Caco-2 (cell line): ENCODE results near the gene TRAPPC10. TPM values are rescaled to one million over a fixed set of nuclear protein-coding genes. Genes with fewer than 3 reads are reported as not detected.
A peak's percentile ranks its signal among the peaks of the same experiment; 100 is the strongest.

Source experiments
- BruUV-seq: library from RNA; stranded (reverse); fragments of 400-500 nt; replicated peaks from 2 replicates; lab custom pipeline; 2021; lab: Mats Ljungman, UMichigan
- CTCF ChIA-PET: fragments of 300-600 bp; sonication (Branson Sonifier 250); formaldehyde crosslinking; loops from one replicate; lab custom pipeline; 2022; ENCODE audit warnings: antibody characterized with exemption; lab: Charles Lee
- POLR2A ChIA-PET: fragments of 300-600 bp; sonication (Branson Sonifier 250); formaldehyde crosslinking; loops from one replicate; lab custom pipeline; 2022; ENCODE audit warnings: antibody characterized with exemption; lab: Charles Lee
- DNase-seq, 2 experiments: peaks; one replicate each; pipeline versions ENCODE4 v3.0.0 to v3.0.0-alpha.2; 2020 to 2022
- H3K27me3 ChIP-seq: replicated peaks from 2 replicates; pipeline ENCODE4 v1.6.0; 2011; ENCODE audit warnings: low read length; ENCODE audit not compliant: control insufficient read depth, insufficient read depth
- H3K36me3 ChIP-seq: 2 replicates; pipeline ENCODE4 v1.5.1; 2011; ENCODE audit warnings: low read length; ENCODE audit not compliant: control insufficient read depth, insufficient read depth
- H3K4me1 ChIP-seq: fragments of 250-450 bp; sonication (Bioruptor Pico); 2 replicates; pipeline ENCODE4 v1.5.1; 2020; ENCODE audit warnings: mild to moderate bottlenecking
- H3K4me3 ChIP-seq: 2 replicates; pipeline ENCODE4 v1.5.1; 2011; ENCODE audit warnings: low read depth, mild to moderate bottlenecking, control low read depth, low read length
- H3K9me3 ChIP-seq: fragments of 250-450 bp; sonication (Bioruptor Pico); 2 replicates; pipeline ENCODE4 v1.5.1; 2020; ENCODE audit warnings: mild to moderate bottlenecking, moderate library complexity
- H3K27ac Mint-ChIP-seq: one replicate; pipeline ENCODE4 v1.8.0; 2022; ENCODE audit warnings: mixed read lengths; ENCODE audit not compliant: unreplicated experiment
- H3K27me3 Mint-ChIP-seq: one replicate; pipeline ENCODE4 v1.8.0; 2022; ENCODE audit warnings: mixed read lengths; ENCODE audit not compliant: insufficient read depth, unreplicated experiment
- H3K36me3 Mint-ChIP-seq: one replicate; pipeline ENCODE4 v1.8.0; 2022; ENCODE audit warnings: mild to moderate bottlenecking, mixed read lengths; ENCODE audit not compliant: insufficient read depth, unreplicated experiment
- H3K4me1 Mint-ChIP-seq: one replicate; pipeline ENCODE4 v1.8.0; 2022; ENCODE audit warnings: low read depth, mixed read lengths; ENCODE audit not compliant: unreplicated experiment
- H3K4me3 Mint-ChIP-seq: one replicate; pipeline ENCODE4 v1.8.0; 2022; ENCODE audit warnings: mild to moderate bottlenecking, moderate library complexity, mixed read lengths; ENCODE audit not compliant: unreplicated experiment
- H3K9me3 Mint-ChIP-seq: one replicate; pipeline ENCODE4 v1.8.0; 2022; ENCODE audit warnings: mixed read lengths; ENCODE audit not compliant: unreplicated experiment
- CTCF ChIP-seq, 2 experiments: fragments of 200-600 bp in 1 of 2; IDR thresholded peaks; 1 replicate in 1 of 2; 2 replicates in 1 of 2; pipeline versions ENCODE4 v1.5.1 to v1.8.0; 2011 to 2022; ENCODE audit warnings: antibody characterized with exemption in 1 of 2, control low read depth in 1 of 2, inconsistent platforms in 1 of 2, low read depth in 1 of 2, low read length in 1 of 2, mild to moderate bottlenecking in 1 of 2, moderate library complexity in 1 of 2; ENCODE audit not compliant: insufficient read depth in 1 of 2, severe bottlenecking in 1 of 2, unreplicated experiment in 1 of 2
- intact Hi-C: fragments of 100-400 bp; cut with micrococcal nuclease; formaldehyde crosslinking; loops from one replicate; pipeline ENCODE4 v1.10.0; 2022; ENCODE audit not compliant: unreplicated experiment
- total RNA-seq: library from RNA; stranded (reverse); gene quantifications from 2 replicates; pipeline ENCODE4 v1.2.3, GENCODE V29; 2022

TRAPPC10 gene
- total RNA-seq, 1 experiment from 2014 or later: 43.4 TPM

- Histone ChIP-seq H3K4me1 (no peaks in the 10 kb centered on the region; the same call in 1 of the 2 replicates), H3K36me3 (no peaks in the 10 kb centered on the region), H3K9me3 (no peaks in the 10 kb centered on the region), H3K27me3 (no peaks in the 10 kb centered on the region), H3K4me3 (no peak overlapping the region)
- Mint-ChIP-seq H3K4me1 (no peaks in the 10 kb centered on the region), H3K4me3 (no peak overlapping the region), H3K27me3 (no peaks in the 10 kb centered on the region), H3K36me3 (peaks cover 5% of the 10 kb centered on the region), H3K9me3 (no peaks in the 10 kb centered on the region), H3K27ac (no peak overlapping the region)
- BruUV-seq: no TSS peak
- no peak for TF ChIP-seq CTCF (IDR thresholded peaks at IDR 0.05; ENCODE audit: insufficient read depth in 1 of 2, low read depth in 1 of 2, low read length in 1 of 2, severe bottlenecking in 1 of 2, unreplicated experiment in 1 of 2)
- ChIA-PET POLR2A (no interaction called here), CTCF (no interaction called here)
- intact Hi-C loops: no loop called here
- DNase-seq: no peak
These were observed 20.0 kb upstream of the TRAPPC10 start for GRCh38 chr21:43992121-43992520.

- peaks cover 5% of the 10 kb centered on the region for H3K36me3 Mint-ChIP-seq
- no peak overlapping the region for H3K27ac Mint-ChIP-seq
- peak in 1 of 2 experiments; percentile 19 for DNase-seq
- H3K4me1 ChIP-seq: no peaks in the 10 kb centered on the region; the same call in 1 of the 2 replicates
- no peaks in the 10 kb centered on the region for H3K9me3 Mint-ChIP-seq
- no peak for TF ChIP-seq CTCF (IDR thresholded peaks at IDR 0.05; ENCODE audit: insufficient read depth in 1 of 2, low read depth in 1 of 2, low read length in 1 of 2, severe bottlenecking in 1 of 2, unreplicated experiment in 1 of 2)
- H3K27me3 ChIP-seq: no peaks in the 10 kb centered on the region
- no peak overlapping the region for H3K4me3 Mint-ChIP-seq
- no peaks in the 10 kb centered on the region for H3K27me3 Mint-ChIP-seq
- no peaks in the 10 kb centered on the region for H3K4me1 Mint-ChIP-seq
- intact Hi-C loops: no loop called here
- H3K9me3 ChIP-seq: no peaks in the 10 kb centered on the region
- BruUV-seq: no TSS peak
- POLR2A ChIA-PET: no interaction called here
- H3K36me3 ChIP-seq: no peaks in the 10 kb centered on the region
- CTCF ChIA-PET: no interaction called here
- H3K4me3 ChIP-seq: no peak overlapping the region
These were observed 18.6 kb upstream of the TRAPPC10 start for GRCh38 chr21:43993420-43993934.

- TF ChIP-seq CTCF (IDR thresholded peaks at IDR 0.05; ENCODE audit: insufficient read depth in 1 of 2, low read depth in 1 of 2, low read length in 1 of 2, severe bottlenecking in 1 of 2, unreplicated experiment in 1 of 2): no peak
- no TSS peak for BruUV-seq
- intact Hi-C loops: no loop called here
- CTCF ChIA-PET: interaction anchor here (1.0 kb wide), 1 partner anchor 14 kb away, joined by 3 read pairs; no protein-coding TSS in a partner anchor
- H3K9me3 Mint-ChIP-seq: no peaks in the 10 kb centered on the region
- peaks cover 2% of the 10 kb centered on the region for H3K27me3 Mint-ChIP-seq
- peaks cover 5% of the 10 kb centered on the region for H3K36me3 Mint-ChIP-seq
- H3K27me3 ChIP-seq: no peaks in the 10 kb centered on the region
- POLR2A ChIA-PET: no interaction called here
- H3K4me3 Mint-ChIP-seq: no peak overlapping the region
- H3K27ac Mint-ChIP-seq: no peak overlapping the region
- H3K4me1 ChIP-seq: no peaks in the 10 kb centered on the region; the same call in 1 of the 2 replicates
- no peaks in the 10 kb centered on the region for H3K4me1 Mint-ChIP-seq
- H3K36me3 ChIP-seq: no peaks in the 10 kb centered on the region
- H3K4me3 ChIP-seq: no peak overlapping the region
- peak in 1 of 2 experiments; percentile 38 for DNase-seq
- no peaks in the 10 kb centered on the region for H3K9me3 ChIP-seq
These were observed 18.0 kb upstream of the TRAPPC10 start for GRCh38 chr21:43994085-43994484.
